Natural killer cell (primary cell): Measurements from ENCODE around the gene AGPAT4. TPM values are rescaled to one million over a fixed set of nuclear protein-coding genes. Genes with fewer than 3 reads are reported as not detected.

ENCODE experiments used
- ATAC-seq, 3 donors: fragments of 150-1000 bp in 2 of 3; fragments of 200-7000 bp in 1 of 3; cut with Tn5 transposase; 1 replicate in 1 of 3; 2 replicates in 2 of 3; pipeline ENCODE4 v1.10.0; 2021; ENCODE audit warnings: mild to moderate bottlenecking in 2 of 3, moderate library complexity in 2 of 3
- DNase-seq, 2 donors: peaks; one replicate each; pipeline versions ENCODE4 v3.0.0 to v3.0.0-alpha.2; 2013 to 2021; ENCODE audit warnings: mixed read lengths in 1 of 2
- H3K27ac ChIP-seq: one replicate; pipeline ENCODE4 v1.5.1; 2013; ENCODE audit warnings: mild to moderate bottlenecking, low read length
- H3K27me3 ChIP-seq: one replicate; pipeline ENCODE4 v1.6.1; 2013; ENCODE audit warnings: low read length; ENCODE audit not compliant: control insufficient read depth, insufficient read depth
- H3K36me3 ChIP-seq: one replicate; pipeline ENCODE4 v1.6.1; 2013; ENCODE audit warnings: low read length; ENCODE audit not compliant: control insufficient read depth, insufficient read depth
- H3K4me1 ChIP-seq: one replicate; pipeline ENCODE4 v1.6.1; 2013; ENCODE audit warnings: low read length; ENCODE audit not compliant: control insufficient read depth, insufficient read depth
- H3K4me3 ChIP-seq: one replicate; pipeline ENCODE4 v1.5.1; 2013; ENCODE audit warnings: low read length
- H3K9me3 ChIP-seq: one replicate; pipeline ENCODE4 v1.6.1; 2013; ENCODE audit warnings: low read length; ENCODE audit not compliant: control insufficient read depth, insufficient read depth
- H3K27ac Mint-ChIP-seq, 2 donors: one replicate each; pipeline ENCODE4 v1.8.0; 2022; ENCODE audit warnings: mild to moderate bottlenecking in 2 of 2, mixed read lengths in 2 of 2, moderate library complexity in 1 of 2
- H3K27me3 Mint-ChIP-seq, 2 donors: one replicate each; pipeline ENCODE4 v1.8.0; 2022; ENCODE audit warnings: low read depth in 2 of 2, mixed read lengths in 2 of 2
- H3K36me3 Mint-ChIP-seq: one replicate; pipeline ENCODE4 v1.8.0; 2022; ENCODE audit warnings: mixed read lengths
- H3K4me1 Mint-ChIP-seq, 2 donors: one replicate each; pipeline ENCODE4 v1.8.0; 2022; ENCODE audit warnings: mixed read lengths in 2 of 2
- H3K4me3 Mint-ChIP-seq: one replicate; pipeline ENCODE4 v1.8.0; 2022; ENCODE audit warnings: mild to moderate bottlenecking, moderate library complexity, mixed read lengths
- H3K9me3 Mint-ChIP-seq, 2 donors: one replicate each; pipeline ENCODE4 v1.8.0; 2022; ENCODE audit warnings: mixed read lengths in 2 of 2
- WGBS: methylation state at CpG from one replicate; pipeline ENCODE4 v1.1.7; 2013; ENCODE audit warnings: missing lambda C conversion rate; ENCODE audit not compliant: insufficient coverage; 5-methylcytosine and 5-hydroxymethylcytosine counted together
- intact Hi-C: fragments of 100-400 bp; cut with micrococcal nuclease; formaldehyde crosslinking; loops from one replicate; pipeline ENCODE4 v1.14.2; 2022
- total RNA-seq, 4 donors: library from RNA; stranded (reverse); fragments of 120-200 nt in 1 of 4; gene quantifications; one replicate each; pipeline versions ENCODE4 v1.2.3 to v1.2.4, GENCODE V29; 2013 to 2022
- TF ChIP-seq, protein P1 (sequence below): fragments of 200-600 bp; IDR thresholded peaks from one replicate; pipeline ENCODE4 v1.8.0; 2022; ENCODE audit warnings: antibody characterized with exemption

The AGPAT4 gene
- total RNA-seq, 3 donors from 2014 or later (not counting 1 experiment from before 2014, with no cell fraction given), result 24.5 to 38.1 (median 25.8) TPM

DNA sequence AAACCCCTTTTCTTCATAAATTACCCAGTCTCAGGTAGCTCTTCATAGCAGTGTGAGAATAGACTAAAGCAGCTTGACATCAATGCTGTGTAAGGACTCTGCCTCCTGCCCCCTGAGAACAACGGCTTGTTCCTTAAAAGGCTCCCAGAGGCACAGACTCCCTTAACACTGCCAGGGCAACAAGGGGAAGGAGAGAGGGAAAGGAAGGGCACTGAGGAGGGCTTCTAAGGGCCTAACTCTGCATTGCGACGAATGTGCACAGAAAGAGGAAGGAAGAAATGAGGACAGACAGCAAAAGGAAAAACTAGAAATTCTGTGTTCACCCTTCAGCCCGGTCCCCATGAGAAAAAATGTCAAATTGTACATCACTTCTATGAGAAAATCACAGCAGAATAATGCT is 74.0 kb downstream of the AGPAT4 start:
- no peaks in the 10 kb centered on the region for H3K9me3 Mint-ChIP-seq
- TF ChIP-seq, protein P1, sequence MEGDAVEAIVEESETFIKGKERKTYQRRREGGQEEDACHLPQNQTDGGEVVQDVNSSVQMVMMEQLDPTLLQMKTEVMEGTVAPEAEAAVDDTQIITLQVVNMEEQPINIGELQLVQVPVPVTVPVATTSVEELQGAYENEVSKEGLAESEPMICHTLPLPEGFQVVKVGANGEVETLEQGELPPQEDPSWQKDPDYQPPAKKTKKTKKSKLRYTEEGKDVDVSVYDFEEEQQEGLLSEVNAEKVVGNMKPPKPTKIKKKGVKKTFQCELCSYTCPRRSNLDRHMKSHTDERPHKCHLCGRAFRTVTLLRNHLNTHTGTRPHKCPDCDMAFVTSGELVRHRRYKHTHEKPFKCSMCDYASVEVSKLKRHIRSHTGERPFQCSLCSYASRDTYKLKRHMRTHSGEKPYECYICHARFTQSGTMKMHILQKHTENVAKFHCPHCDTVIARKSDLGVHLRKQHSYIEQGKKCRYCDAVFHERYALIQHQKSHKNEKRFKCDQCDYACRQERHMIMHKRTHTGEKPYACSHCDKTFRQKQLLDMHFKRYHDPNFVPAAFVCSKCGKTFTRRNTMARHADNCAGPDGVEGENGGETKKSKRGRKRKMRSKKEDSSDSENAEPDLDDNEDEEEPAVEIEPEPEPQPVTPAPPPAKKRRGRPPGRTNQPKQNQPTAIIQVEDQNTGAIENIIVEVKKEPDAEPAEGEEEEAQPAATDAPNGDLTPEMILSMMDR, result no peak
- H3K4me3 Mint-ChIP-seq, result no peak overlapping the region
- 58% methylated on average over 3 of the region's 4 CpGs for WGBS
- DNase-seq (no peak), ATAC-seq (no peak)
- peaks cover 26 to 30% of the 10 kb centered on the region in 2 donors for H3K4me1 Mint-ChIP-seq
- no peaks in the 10 kb centered on the region for H3K36me3 Mint-ChIP-seq
- intact Hi-C loops, result no loop called here
- peaks cover 6% of the 10 kb centered on the region for H3K4me1 ChIP-seq
- H3K36me3 ChIP-seq, result peaks cover 2% of the 10 kb centered on the region
- no peaks in the 10 kb centered on the region for H3K27me3 ChIP-seq
- H3K9me3 ChIP-seq, result no peaks in the 10 kb centered on the region
- no peak overlapping the region for H3K27ac Mint-ChIP-seq
- H3K27me3 Mint-ChIP-seq, result no peaks in the 10 kb centered on the region
- no peak overlapping the region for H3K27ac ChIP-seq
- H3K4me3 ChIP-seq, result no peak overlapping the region

DNA sequence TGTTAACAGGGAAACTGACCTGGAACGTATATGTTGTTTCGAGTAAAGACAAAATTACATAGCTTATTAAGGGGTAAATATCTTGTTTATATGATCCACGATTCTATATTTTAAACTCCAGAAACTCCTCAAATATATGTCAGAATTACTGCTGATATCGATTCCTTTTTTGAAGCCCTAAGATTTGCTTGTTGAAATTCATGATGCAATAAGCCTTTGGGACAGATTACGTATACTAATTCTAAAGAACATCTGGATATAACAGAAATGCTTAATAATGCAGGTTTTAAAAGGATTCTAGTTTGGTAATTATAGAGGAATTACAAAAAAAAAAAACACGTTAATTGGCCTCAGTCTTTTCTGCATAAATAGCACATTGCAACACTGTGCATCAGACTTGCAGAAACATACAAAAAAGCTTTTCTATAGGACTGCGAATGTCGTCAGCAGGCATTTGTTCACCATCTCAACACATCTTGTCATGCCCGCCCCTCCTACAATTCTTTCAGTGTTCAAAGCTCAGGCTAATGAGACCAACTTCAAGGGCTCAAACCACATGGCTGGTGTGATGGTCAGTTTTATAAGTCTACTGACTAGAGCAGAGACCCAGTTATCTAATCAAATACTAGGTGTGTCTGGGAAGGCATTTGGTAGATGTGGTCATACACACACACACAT is 74.9 kb downstream of the AGPAT4 start:
- H3K27ac ChIP-seq, result no peak overlapping the region
- H3K9me3 ChIP-seq, result no peaks in the 10 kb centered on the region
- no peak overlapping the region for H3K4me3 ChIP-seq
- Mint-ChIP-seq H3K4me3 (no peak overlapping the region), H3K27me3 (no peaks in the 10 kb centered on the region), H3K4me1 (peaks cover 19 to 37% of the 10 kb centered on the region in 2 donors), H3K36me3 (no peaks in the 10 kb centered on the region), H3K27ac (no peak overlapping the region), H3K9me3 (no peaks in the 10 kb centered on the region)
- DNase-seq, result no peak
- no peaks in the 10 kb centered on the region for H3K27me3 ChIP-seq
- 91% methylated on average over 7 of the region's 9 CpGs for WGBS
- intact Hi-C loops, result no loop called here
- peaks cover 2% of the 10 kb centered on the region for H3K36me3 ChIP-seq
- TF ChIP-seq, protein P1, result no peak
- ATAC-seq, result no peak
- H3K4me1 ChIP-seq, result peaks cover 6% of the 10 kb centered on the region

- Mint-ChIP-seq H3K4me1 (peaks cover 19 to 37% of the 10 kb centered on the region in 2 donors), H3K27ac (no peak overlapping the region), H3K4me3 (no peak overlapping the region), H3K9me3 (no peaks in the 10 kb centered on the region), H3K36me3 (peaks cover 2% of the 10 kb centered on the region), H3K27me3 (no peaks in the 10 kb centered on the region)
- TF ChIP-seq, protein P1, result no peak
- WGBS, result 96% methylated on average over 3 of the region's 4 CpGs
- Histone ChIP-seq H3K9me3 (no peaks in the 10 kb centered on the region), H3K27me3 (no peaks in the 10 kb centered on the region), H3K4me1 (peaks cover 6% of the 10 kb centered on the region), H3K27ac (no peak overlapping the region), H3K4me3 (no peak overlapping the region), H3K36me3 (peaks cover 2% of the 10 kb centered on the region)
- no peak for DNase-seq
- intact Hi-C loops, result no loop called here
- ATAC-seq, result no peak
Measured at GRCh38 chr6:161198176-161198575, 75.7 kb downstream of the AGPAT4 start.

GRCh38 chr6:161195386-161195785 is 78.5 kb downstream of the AGPAT4 start:
- no peaks in the 10 kb centered on the region for H3K27me3 ChIP-seq
- Mint-ChIP-seq H3K36me3 (peaks cover 12% of the 10 kb centered on the region), H3K27ac (no peak overlapping the region), H3K27me3 (no peaks in the 10 kb centered on the region), H3K9me3 (peaks cover 0 to 4% of the 10 kb centered on the region in 2 donors), H3K4me1 (peaks cover 6 to 32% of the 10 kb centered on the region in 2 donors), H3K4me3 (no peak overlapping the region)
- no peaks in the 10 kb centered on the region for H3K36me3 ChIP-seq
- no peaks in the 10 kb centered on the region for H3K4me1 ChIP-seq
- H3K9me3 ChIP-seq, result peaks cover 2% of the 10 kb centered on the region
- no peak overlapping the region for H3K4me3 ChIP-seq
- intact Hi-C loops, result no loop called here
- ATAC-seq, result no peak
- no peak for DNase-seq
- no peak overlapping the region for H3K27ac ChIP-seq
- TF ChIP-seq, protein P1, result no peak
- WGBS, result 99% methylated on average over 4 of the region's 4 CpGs
